ENCODE data around the gene FAM124A.

DNA sequence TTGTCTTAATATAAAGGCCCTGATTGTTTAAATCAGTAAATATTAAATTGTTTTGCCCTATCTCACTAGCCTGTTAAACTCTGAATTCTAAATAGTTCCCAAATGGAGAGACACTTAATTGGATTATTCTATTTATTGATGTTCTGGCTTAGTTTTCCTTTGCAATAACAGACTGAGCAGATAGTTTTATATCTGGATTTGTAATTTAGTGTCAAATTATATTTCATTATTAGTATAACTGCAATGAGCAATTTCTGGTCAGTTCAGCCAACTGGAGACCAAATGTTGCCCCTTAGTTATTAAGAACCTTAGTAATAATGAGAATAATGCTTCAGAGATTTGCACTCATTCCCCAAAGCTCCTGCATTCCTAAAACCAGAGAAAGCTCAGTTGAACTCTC is 10.1 kb downstream of the FAM124A start:
- TF ChIP-seq EHMT2 (IDR thresholded peaks at IDR 0.05; ENCODE audit: low read depth), result no peak
- TF ChIP-seq ESRRA (IDR thresholded peaks at IDR 0.05; ENCODE audit: borderline replicate concordance, low read length), result no peak
- TF ChIP-seq, protein P1, sequence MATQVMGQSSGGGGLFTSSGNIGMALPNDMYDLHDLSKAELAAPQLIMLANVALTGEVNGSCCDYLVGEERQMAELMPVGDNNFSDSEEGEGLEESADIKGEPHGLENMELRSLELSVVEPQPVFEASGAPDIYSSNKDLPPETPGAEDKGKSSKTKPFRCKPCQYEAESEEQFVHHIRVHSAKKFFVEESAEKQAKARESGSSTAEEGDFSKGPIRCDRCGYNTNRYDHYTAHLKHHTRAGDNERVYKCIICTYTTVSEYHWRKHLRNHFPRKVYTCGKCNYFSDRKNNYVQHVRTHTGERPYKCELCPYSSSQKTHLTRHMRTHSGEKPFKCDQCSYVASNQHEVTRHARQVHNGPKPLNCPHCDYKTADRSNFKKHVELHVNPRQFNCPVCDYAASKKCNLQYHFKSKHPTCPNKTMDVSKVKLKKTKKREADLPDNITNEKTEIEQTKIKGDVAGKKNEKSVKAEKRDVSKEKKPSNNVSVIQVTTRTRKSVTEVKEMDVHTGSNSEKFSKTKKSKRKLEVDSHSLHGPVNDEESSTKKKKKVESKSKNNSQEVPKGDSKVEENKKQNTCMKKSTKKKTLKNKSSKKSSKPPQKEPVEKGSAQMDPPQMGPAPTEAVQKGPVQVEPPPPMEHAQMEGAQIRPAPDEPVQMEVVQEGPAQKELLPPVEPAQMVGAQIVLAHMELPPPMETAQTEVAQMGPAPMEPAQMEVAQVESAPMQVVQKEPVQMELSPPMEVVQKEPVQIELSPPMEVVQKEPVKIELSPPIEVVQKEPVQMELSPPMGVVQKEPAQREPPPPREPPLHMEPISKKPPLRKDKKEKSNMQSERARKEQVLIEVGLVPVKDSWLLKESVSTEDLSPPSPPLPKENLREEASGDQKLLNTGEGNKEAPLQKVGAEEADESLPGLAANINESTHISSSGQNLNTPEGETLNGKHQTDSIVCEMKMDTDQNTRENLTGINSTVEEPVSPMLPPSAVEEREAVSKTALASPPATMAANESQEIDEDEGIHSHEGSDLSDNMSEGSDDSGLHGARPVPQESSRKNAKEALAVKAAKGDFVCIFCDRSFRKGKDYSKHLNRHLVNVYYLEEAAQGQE (IDR thresholded peaks at IDR 0.05), result no peak
- TF ChIP-seq, protein P2, sequence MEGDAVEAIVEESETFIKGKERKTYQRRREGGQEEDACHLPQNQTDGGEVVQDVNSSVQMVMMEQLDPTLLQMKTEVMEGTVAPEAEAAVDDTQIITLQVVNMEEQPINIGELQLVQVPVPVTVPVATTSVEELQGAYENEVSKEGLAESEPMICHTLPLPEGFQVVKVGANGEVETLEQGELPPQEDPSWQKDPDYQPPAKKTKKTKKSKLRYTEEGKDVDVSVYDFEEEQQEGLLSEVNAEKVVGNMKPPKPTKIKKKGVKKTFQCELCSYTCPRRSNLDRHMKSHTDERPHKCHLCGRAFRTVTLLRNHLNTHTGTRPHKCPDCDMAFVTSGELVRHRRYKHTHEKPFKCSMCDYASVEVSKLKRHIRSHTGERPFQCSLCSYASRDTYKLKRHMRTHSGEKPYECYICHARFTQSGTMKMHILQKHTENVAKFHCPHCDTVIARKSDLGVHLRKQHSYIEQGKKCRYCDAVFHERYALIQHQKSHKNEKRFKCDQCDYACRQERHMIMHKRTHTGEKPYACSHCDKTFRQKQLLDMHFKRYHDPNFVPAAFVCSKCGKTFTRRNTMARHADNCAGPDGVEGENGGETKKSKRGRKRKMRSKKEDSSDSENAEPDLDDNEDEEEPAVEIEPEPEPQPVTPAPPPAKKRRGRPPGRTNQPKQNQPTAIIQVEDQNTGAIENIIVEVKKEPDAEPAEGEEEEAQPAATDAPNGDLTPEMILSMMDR (IDR thresholded peaks at IDR 0.05), result no peak
- TF ChIP-seq SREBF2 (IDR thresholded peaks at IDR 0.05), result no peak
- TF ChIP-seq RFX5 (IDR thresholded peaks at IDR 0.05), result no peak
- TF ChIP-seq RARB (CRISPR knock-in tag; IDR thresholded peaks at IDR 0.05), result no peak
- TF ChIP-seq HDAC2 (IDR thresholded peaks at IDR 0.05), result no peak
